ENCODE measurements around the gene FOXN3. TPM values are rescaled to one million over a fixed set of nuclear protein-coding genes. Genes with fewer than 3 reads are reported as not detected.

Gene FOXN3
- total RNA-seq, 1 experiment from 2014 or later = 8.8 TPM

DNA sequence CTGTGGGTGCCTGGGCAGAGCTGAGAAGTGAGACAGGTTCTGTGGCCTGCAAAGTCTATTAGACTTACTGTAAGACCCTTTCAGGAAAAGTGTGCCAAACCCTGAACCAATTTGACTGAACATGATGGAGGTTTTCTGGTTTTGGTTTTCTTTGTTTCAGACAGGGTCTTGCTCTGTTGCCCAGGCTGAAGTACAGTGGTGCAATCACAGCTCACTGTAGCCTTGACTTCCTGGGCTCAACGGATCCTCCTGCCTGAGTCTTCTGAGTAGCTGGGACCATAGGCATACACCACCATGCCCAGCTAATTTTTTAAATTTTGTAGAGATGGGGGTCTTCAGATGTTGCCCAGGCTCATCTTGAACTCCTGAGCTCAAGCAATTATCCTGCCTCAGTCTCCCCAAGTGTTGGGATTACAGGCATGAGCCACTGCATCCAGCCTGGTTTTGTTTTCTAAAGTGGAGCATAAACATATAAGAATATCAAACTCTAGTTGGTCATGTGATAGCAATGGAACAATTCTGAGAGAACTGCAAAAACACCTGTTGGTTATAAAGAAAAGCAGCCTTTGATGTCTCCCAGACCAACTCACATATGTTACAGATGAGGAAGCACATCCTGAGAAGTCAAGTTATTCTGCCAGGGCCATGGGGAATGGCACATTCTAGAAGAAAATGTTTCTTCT, 166.9 kb downstream of the FOXN3 start:
- no peaks in the 10 kb centered on the region for H3K9me3 ChIP-seq (ENCODE audit: control insufficient read depth, insufficient read depth, low read depth, low read length)
- DNase-seq (ENCODE audit: low read depth, low spot score) (no peak), ATAC-seq (no peak)
- H3K4me1 ChIP-seq (ENCODE audit: control insufficient read depth, insufficient read depth, low read length) = no peaks in the 10 kb centered on the region
- ChIA-PET CTCF (no interaction called here), POLR2A (no interaction called here)
- in situ Hi-C loops (cut with HindIII; ENCODE audit: low pct_unique_long_range_greater_than_20kb, low sequenced_read_pairs) = no loop called here
- H3K27me3 ChIP-seq (ENCODE audit: control insufficient read depth, insufficient read depth, low read length) = no peaks in the 10 kb centered on the region
- H3K4me3 ChIP-seq (ENCODE audit: low read depth in 2 of 2, low read length in 2 of 2) = no peak overlapping the region
- H3K27ac ChIP-seq (ENCODE audit: low read length) = no peak overlapping the region
- BruUV-seq (replicated peaks) = no TSS peak
- intact Hi-C loops (cut with micrococcal nuclease; ENCODE audit: unreplicated experiment) = no loop called here
- TF ChIP-seq, protein P1, sequence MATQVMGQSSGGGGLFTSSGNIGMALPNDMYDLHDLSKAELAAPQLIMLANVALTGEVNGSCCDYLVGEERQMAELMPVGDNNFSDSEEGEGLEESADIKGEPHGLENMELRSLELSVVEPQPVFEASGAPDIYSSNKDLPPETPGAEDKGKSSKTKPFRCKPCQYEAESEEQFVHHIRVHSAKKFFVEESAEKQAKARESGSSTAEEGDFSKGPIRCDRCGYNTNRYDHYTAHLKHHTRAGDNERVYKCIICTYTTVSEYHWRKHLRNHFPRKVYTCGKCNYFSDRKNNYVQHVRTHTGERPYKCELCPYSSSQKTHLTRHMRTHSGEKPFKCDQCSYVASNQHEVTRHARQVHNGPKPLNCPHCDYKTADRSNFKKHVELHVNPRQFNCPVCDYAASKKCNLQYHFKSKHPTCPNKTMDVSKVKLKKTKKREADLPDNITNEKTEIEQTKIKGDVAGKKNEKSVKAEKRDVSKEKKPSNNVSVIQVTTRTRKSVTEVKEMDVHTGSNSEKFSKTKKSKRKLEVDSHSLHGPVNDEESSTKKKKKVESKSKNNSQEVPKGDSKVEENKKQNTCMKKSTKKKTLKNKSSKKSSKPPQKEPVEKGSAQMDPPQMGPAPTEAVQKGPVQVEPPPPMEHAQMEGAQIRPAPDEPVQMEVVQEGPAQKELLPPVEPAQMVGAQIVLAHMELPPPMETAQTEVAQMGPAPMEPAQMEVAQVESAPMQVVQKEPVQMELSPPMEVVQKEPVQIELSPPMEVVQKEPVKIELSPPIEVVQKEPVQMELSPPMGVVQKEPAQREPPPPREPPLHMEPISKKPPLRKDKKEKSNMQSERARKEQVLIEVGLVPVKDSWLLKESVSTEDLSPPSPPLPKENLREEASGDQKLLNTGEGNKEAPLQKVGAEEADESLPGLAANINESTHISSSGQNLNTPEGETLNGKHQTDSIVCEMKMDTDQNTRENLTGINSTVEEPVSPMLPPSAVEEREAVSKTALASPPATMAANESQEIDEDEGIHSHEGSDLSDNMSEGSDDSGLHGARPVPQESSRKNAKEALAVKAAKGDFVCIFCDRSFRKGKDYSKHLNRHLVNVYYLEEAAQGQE (IDR thresholded peaks at IDR 0.05; ENCODE audit: insufficient read depth in 1 of 2, low read depth in 2 of 2, low read length in 1 of 2) = no peak
- H3K36me3 ChIP-seq (ENCODE audit: control insufficient read depth, insufficient read depth, low read length) = no peaks in the 10 kb centered on the region

DNA sequence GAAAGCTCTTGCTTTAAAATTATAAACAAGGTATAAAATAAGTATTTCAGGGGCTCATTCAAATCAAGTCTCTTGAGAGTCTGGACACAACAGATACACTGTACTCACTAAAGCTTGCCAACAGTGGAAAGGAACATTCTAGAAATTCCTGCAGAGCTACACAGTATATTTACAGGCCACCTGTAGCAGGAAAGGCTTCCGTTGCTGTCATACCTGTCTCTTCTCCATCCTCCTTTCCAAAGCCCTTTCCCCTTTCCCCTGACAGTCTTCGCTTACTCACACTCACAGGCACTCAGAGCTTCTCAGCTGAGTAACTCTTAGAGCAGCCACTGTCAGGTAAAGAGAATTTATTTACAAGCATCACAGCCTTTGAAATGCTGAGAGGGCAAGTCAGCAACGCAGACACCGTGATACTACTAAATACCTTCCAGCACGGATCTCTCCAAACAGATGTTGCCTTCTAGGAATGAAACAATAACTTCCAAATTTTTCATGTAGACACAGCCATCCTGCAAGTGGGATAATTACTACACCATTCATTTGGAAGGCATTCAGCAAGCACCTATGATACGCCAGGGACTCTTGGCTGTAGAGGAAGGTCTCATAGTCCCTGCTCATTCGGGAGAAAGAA, 167.9 kb downstream of the FOXN3 start:
- H3K36me3 ChIP-seq (ENCODE audit: control insufficient read depth, insufficient read depth, low read length) = no peaks in the 10 kb centered on the region
- intact Hi-C loops (cut with micrococcal nuclease; ENCODE audit: unreplicated experiment) (no loop called here), in situ Hi-C loops (cut with HindIII; ENCODE audit: low pct_unique_long_range_greater_than_20kb, low sequenced_read_pairs) (no loop called here)
- no peaks in the 10 kb centered on the region for H3K9me3 ChIP-seq (ENCODE audit: control insufficient read depth, insufficient read depth, low read depth, low read length)
- H3K4me3 ChIP-seq (ENCODE audit: low read depth in 2 of 2, low read length in 2 of 2) = no peak overlapping the region
- TF ChIP-seq, protein P2, sequence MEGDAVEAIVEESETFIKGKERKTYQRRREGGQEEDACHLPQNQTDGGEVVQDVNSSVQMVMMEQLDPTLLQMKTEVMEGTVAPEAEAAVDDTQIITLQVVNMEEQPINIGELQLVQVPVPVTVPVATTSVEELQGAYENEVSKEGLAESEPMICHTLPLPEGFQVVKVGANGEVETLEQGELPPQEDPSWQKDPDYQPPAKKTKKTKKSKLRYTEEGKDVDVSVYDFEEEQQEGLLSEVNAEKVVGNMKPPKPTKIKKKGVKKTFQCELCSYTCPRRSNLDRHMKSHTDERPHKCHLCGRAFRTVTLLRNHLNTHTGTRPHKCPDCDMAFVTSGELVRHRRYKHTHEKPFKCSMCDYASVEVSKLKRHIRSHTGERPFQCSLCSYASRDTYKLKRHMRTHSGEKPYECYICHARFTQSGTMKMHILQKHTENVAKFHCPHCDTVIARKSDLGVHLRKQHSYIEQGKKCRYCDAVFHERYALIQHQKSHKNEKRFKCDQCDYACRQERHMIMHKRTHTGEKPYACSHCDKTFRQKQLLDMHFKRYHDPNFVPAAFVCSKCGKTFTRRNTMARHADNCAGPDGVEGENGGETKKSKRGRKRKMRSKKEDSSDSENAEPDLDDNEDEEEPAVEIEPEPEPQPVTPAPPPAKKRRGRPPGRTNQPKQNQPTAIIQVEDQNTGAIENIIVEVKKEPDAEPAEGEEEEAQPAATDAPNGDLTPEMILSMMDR (IDR thresholded peaks at IDR 0.05) = no peak
- TF ChIP-seq POLR2AphosphoS5 (IDR thresholded peaks at IDR 0.05; ENCODE audit: low read depth, low read length) (no peak), TCF7L2 (IDR thresholded peaks at IDR 0.05; ENCODE audit: low read depth, low read length) (no peak), SIN3A (IDR thresholded peaks at IDR 0.05; ENCODE audit: borderline replicate concordance, insufficient read depth, low read depth, low read length) (no peak)
- TF ChIP-seq, protein P1 (IDR thresholded peaks at IDR 0.05; ENCODE audit: insufficient read depth in 1 of 2, low read depth in 2 of 2, low read length in 1 of 2) = no peak
- DNase-seq (ENCODE audit: low read depth, low spot score) (no peak), ATAC-seq (no peak)
- H3K4me1 ChIP-seq (ENCODE audit: control insufficient read depth, insufficient read depth, low read length) = no peaks in the 10 kb centered on the region
- no peak overlapping the region for H3K27ac ChIP-seq (ENCODE audit: low read length)
- H3K27me3 ChIP-seq (ENCODE audit: control insufficient read depth, insufficient read depth, low read length) = no peaks in the 10 kb centered on the region
- POLR2A ChIA-PET = interaction anchor here (0.6 kb wide), 1 partner anchor 218 kb away, joined by 4 read pairs; no protein-coding TSS in a partner anchor
- CTCF ChIA-PET = no interaction called here
- no TSS peak for BruUV-seq (replicated peaks)
